K562 (cell line): ENCODE data around the gene MMS19. TPM values are rescaled to one million over a fixed set of nuclear protein-coding genes. Genes with fewer than 3 reads are reported as not detected.

Experiments
- ARID1B ChIP-seq: fragments of 450-650 bp; IDR thresholded peaks from 2 replicates; pipeline ENCODE4 v1.6.1; 2016; ENCODE audit warnings: antibody characterized with exemption, mild to moderate bottlenecking, inconsistent platforms
- BHLHE40 ChIP-seq: IDR thresholded peaks from 2 replicates; pipeline ENCODE4 v1.6.1; 2011; ENCODE audit warnings: low read length, improper control_type of control experiment
- FOXA3 ChIP-seq, 2 experiments: fragments of 450-650 bp in 1 of 2; sonication (generic) in 1 of 2; formaldehyde crosslinking; IDR thresholded peaks in 1 of 2; conservative IDR thresholded peaks in 1 of 2; 2 replicates each; pipeline versions ENCODE4 v1.4.0 to v1.8.0; 2020 to 2022; ENCODE audit warnings: mild to moderate bottlenecking in 2 of 2, missing genetic modification reagents in 1 of 2
- GMEB1 ChIP-seq: fragments of 250-450 bp; sonication (Bioruptor Pico); IDR thresholded peaks from 2 replicates; pipeline ENCODE4 v1.4.0; 2020; ENCODE audit warnings: mild to moderate bottlenecking
- HMG20A ChIP-seq: fragments of 450-650 bp; formaldehyde crosslinking; conservative IDR thresholded peaks from 2 replicates; pipeline ENCODE4 v1.4.0; 2020; ENCODE audit warnings: mild to moderate bottlenecking, mixed read lengths
- MTA2 ChIP-seq: fragments of 450-650 bp; IDR thresholded peaks from 2 replicates; pipeline ENCODE4 v1.6.1; 2016; ENCODE audit warnings: low read depth
- NR2C1 ChIP-seq, 2 experiments: fragments of 450-650 bp; IDR thresholded peaks; 2 replicates each; pipeline ENCODE4 v1.6.1; 2017; ENCODE audit warnings: mild to moderate bottlenecking in 2 of 2, antibody characterized with exemption in 1 of 2, inconsistent platforms in 1 of 2, missing compliant biosample characterization in 1 of 2, missing genetic modification characterization in 1 of 2
- PCBP1 ChIP-seq: fragments of 200-400 bp; formaldehyde crosslinking; IDR thresholded peaks from 2 replicates; pipeline ENCODE4 v1.6.1; 2018; ENCODE audit warnings: mild to moderate bottlenecking, low read depth, low read length; ENCODE audit not compliant: poor library complexity, severe bottlenecking
- PHF8 ChIP-seq: fragments of 200-600 bp; sonication (generic); IDR thresholded peaks from 2 replicates; pipeline ENCODE4 v1.6.1; 2012; ENCODE audit warnings: mixed run types, mild to moderate bottlenecking, inconsistent platforms, low read length, moderate library complexity, borderline replicate concordance
- POLR2AphosphoS5 ChIP-seq: IDR thresholded peaks from 2 replicates; pipeline ENCODE4 v1.6.1; 2011; ENCODE audit warnings: mild to moderate bottlenecking, low read depth, low read length, moderate library complexity; ENCODE audit not compliant: control insufficient read depth, insufficient read depth
- PRPF4 ChIP-seq: fragments of 200-400 bp; formaldehyde crosslinking; IDR thresholded peaks from one replicate; pipeline ENCODE4 v1.6.1; 2017; ENCODE audit warnings: low read length, low read depth, mild to moderate bottlenecking; ENCODE audit not compliant: insufficient read depth, poor library complexity, severe bottlenecking
- RB1 ChIP-seq: fragments of 450-650 bp; IDR thresholded peaks from 2 replicates; pipeline ENCODE4 v1.6.1; 2017; ENCODE audit warnings: low read depth, mild to moderate bottlenecking
- RBM34 ChIP-seq: fragments of 200-400 bp; formaldehyde crosslinking; IDR thresholded peaks from 2 replicates; pipeline ENCODE4 v1.6.1; 2018; ENCODE audit warnings: low read length, borderline replicate concordance; ENCODE audit not compliant: insufficient read depth
- SP2 ChIP-seq: IDR thresholded peaks from 2 replicates; pipeline ENCODE4 v1.6.1; 2011; ENCODE audit warnings: mild to moderate bottlenecking, low read depth, low read length, moderate library complexity; ENCODE audit not compliant: poor library complexity, severe bottlenecking; ENCODE audit errors: extremely low read depth
- THAP7 ChIP-seq: fragments of 250-450 bp; sonication (Bioruptor Pico); IDR thresholded peaks from 2 replicates; pipeline ENCODE4 v1.5.0; 2021
- ZBTB2 ChIP-seq: fragments of 450-650 bp; IDR thresholded peaks from 2 replicates; pipeline ENCODE4 v1.6.1; 2016; ENCODE audit warnings: antibody characterized with exemption
- ZBTB9 ChIP-seq: fragments of 450-650 bp; formaldehyde crosslinking; IDR thresholded peaks from 2 replicates; pipeline ENCODE4 v1.4.0; 2020; ENCODE audit warnings: mild to moderate bottlenecking, moderate library complexity
- ZC3H4 ChIP-seq: sonication (generic); formaldehyde crosslinking; IDR thresholded peaks from 2 replicates; pipeline ENCODE4 v1.9.0; 2021; ENCODE audit warnings: missing genetic modification reagents, borderline replicate concordance
- ZFP36 ChIP-seq: fragments of 150-350 bp; IDR thresholded peaks from 2 replicates; pipeline ENCODE4 v1.6.1; 2018; ENCODE audit warnings: low read length, low read depth; ENCODE audit not compliant: partially characterized antibody
- ZNF124 ChIP-seq: sonication (generic); formaldehyde crosslinking; IDR thresholded peaks from 2 replicates; pipeline ENCODE4 v1.8.1; 2022; ENCODE audit warnings: missing genetic modification reagents
- ZNF143 ChIP-seq: sonication (generic); formaldehyde crosslinking; IDR thresholded peaks from 2 replicates; pipeline ENCODE4 v1.9.0; 2022; ENCODE audit warnings: mild to moderate bottlenecking, missing genetic modification reagents
- ZNF232 ChIP-seq: sonication (generic); formaldehyde crosslinking; IDR thresholded peaks from 2 replicates; pipeline ENCODE4 v1.8.0; 2022; ENCODE audit warnings: mild to moderate bottlenecking, missing genetic modification reagents
- ZSCAN29 ChIP-seq: fragments of 450-650 bp; IDR thresholded peaks from 2 replicates; pipeline ENCODE4 v1.6.1; 2017
- polyA plus RNA-seq, 8 experiments: library from polyadenylated mRNA; depleted of rRNA in 4 of 8; stranded (reverse) in 5 of 8; unstranded in 3 of 8; fragments of >200 nt; fragmentation: Nextera tagmentation in 2 of 8; fragmentation: Illumina TruSeq in 1 of 8; extraction: Ambion mirVana in 2 of 8; extraction: Trizol in 1 of 8; gene quantifications; 2 replicates each; pipeline versions ENCODE4 v1.2.1 to v1.2.3, GENCODE V29; 2011 to 2014; ENCODE audit warnings: inconsistent platforms in 1 of 8, missing spikeins in 1 of 8
- total RNA-seq, 7 experiments: library from RNA; depleted of rRNA in 6 of 7; stranded (reverse); fragments of >200 nt in 6 of 7; fragmentation: Illumina TruSeq in 2 of 7; extraction: Trizol in 2 of 7; gene quantifications; 2 replicates each; pipeline versions ENCODE4 v1.2.1 to v1.2.3, GENCODE V29; 2011 to 2021; ENCODE audit warnings: low replicate concordance in 1 of 7

MMS19 gene
- total and polyA plus RNA-seq, 9 of the 15 experiments (the other 6 are each of a cell fraction or from before 2014, with no cell fraction given) = 40.1 to 110 (median 62.9) TPM

- TF ChIP-seq PHF8 (peak; percentile 79; the same call in 1 of the 2 replicates), ZC3H4 (CRISPR knock-in tag) (no peak), SP2 (no peak), PRPF4 (no peak), RB1 (peak; percentile 73; the same call in 1 of the 2 replicates), ZBTB2 (peak; percentile 84), FOXA3 (CRISPR knock-in tag; conservative IDR thresholded peaks at IDR 0.05 in 1 of 2, IDR thresholded peaks at IDR 0.05 in 1 of 2) (no peak), RBM34 (no peak), NR2C1 (IDR thresholded peaks at IDR 0.05) (no peak), NR2C1 (tag; IDR thresholded peaks at IDR 0.05) (no peak), ARID1B (no peak), MTA2 (no peak), THAP7 (no peak), ZNF124 (CRISPR knock-in tag) (no peak), ZBTB9 (CRISPR knock-in tag) (peak; percentile 54; the same call in 1 of the 2 replicates), ZSCAN29 (0 out of 2 replicates have a peak, but pooled peaks have one; percentile 49), PCBP1 (peak; percentile 73), ZNF143 (CRISPR knock-in tag) (no peak; the same call in 1 of the 2 replicates), ZFP36 (no peak), GMEB1 (CRISPR knock-in tag) (0 out of 2 replicates have a peak, but pooled peaks have one; percentile 33), HMG20A (CRISPR knock-in tag) (no peak), ZNF232 (no peak), BHLHE40 (peak; percentile 90), POLR2AphosphoS5 (0 out of 2 replicates have a peak, but pooled peaks have one; percentile 45)
Measured at GRCh38 chr10:97498076-97498840, at the start of gene MMS19 (continued).
